Ectodermal cell (in vitro differentiated cells): ENCODE data around the gene HOXB6.

Source experiments
- H3K27ac ChIP-seq: 2 replicates; pipeline ENCODE4 v1.7.0; 2013; ENCODE audit warnings: mild to moderate bottlenecking, low read depth, low read length; ENCODE audit not compliant: insufficient read depth, poor library complexity, severe bottlenecking
- H3K27me3 ChIP-seq: 2 replicates; pipeline ENCODE4 v1.7.0; 2013; ENCODE audit warnings: mild to moderate bottlenecking, low read length; ENCODE audit not compliant: insufficient read depth, control insufficient read depth, poor library complexity, severe bottlenecking
- H3K36me3 ChIP-seq: one replicate; pipeline ENCODE4 v1.7.0; 2013; ENCODE audit warnings: low read length; ENCODE audit not compliant: control insufficient read depth, insufficient read depth
- H3K4me1 ChIP-seq: one replicate; pipeline ENCODE4 v1.7.0; 2013; ENCODE audit warnings: low read length; ENCODE audit not compliant: control insufficient read depth, insufficient read depth
- H3K4me3 ChIP-seq: 2 replicates; pipeline ENCODE4 v1.7.0; 2013; ENCODE audit warnings: low read depth, low read length, control low read depth; ENCODE audit not compliant: insufficient read depth
- H3K9me3 ChIP-seq: 2 replicates; pipeline ENCODE4 v1.7.0; 2013; ENCODE audit warnings: mild to moderate bottlenecking, low read length, moderate library complexity; ENCODE audit not compliant: control insufficient read depth
- WGBS, 2 experiments: methylation state at CpG; one replicate each; pipeline ENCODE4 v1.1.7; 2013; ENCODE audit warnings: missing lambda C conversion rate in 2 of 2; 5-methylcytosine and 5-hydroxymethylcytosine counted together

HOXB6 gene

GRCh38 chr17:48613862-48614694 lies 9.3 kb upstream of the HOXB6 start:
- no peak overlapping the region for H3K27ac ChIP-seq

GRCh38 chr17:48612854-48613691 lies 8.3 kb upstream of the HOXB6 start:
- Histone ChIP-seq H3K27ac (no peak overlapping the region), H3K9me3 (no peaks in the 10 kb centered on the region), H3K4me3 (no peak overlapping the region), H3K27me3 (peaks cover 100% of the 10 kb centered on the region), H3K36me3 (no peaks in the 10 kb centered on the region), H3K4me1 (peaks cover 7% of the 10 kb centered on the region)
- 1% methylated on average over 67 of the region's 67 CpGs for WGBS, 2 experiments

More at GRCh38 chr17:48613862-48614694, 9.3 kb upstream of the HOXB6 start:
- Histone ChIP-seq H3K4me3 (no peak overlapping the region), H3K27me3 (peaks cover 100% of the 10 kb centered on the region), H3K9me3 (no peaks in the 10 kb centered on the region), H3K36me3 (no peaks in the 10 kb centered on the region), H3K4me1 (peaks cover 7% of the 10 kb centered on the region)
- WGBS, 2 experiments = 2 to 3% methylated on average over 54 of the region's 55 CpGs

GRCh38 chr17:48612456-48612853 lies 7.7 kb upstream of the HOXB6 start:
- no peak overlapping the region for H3K4me3 ChIP-seq
- peaks cover 7% of the 10 kb centered on the region for H3K4me1 ChIP-seq
- peaks cover 100% of the 10 kb centered on the region for H3K27me3 ChIP-seq
- no peak overlapping the region for H3K27ac ChIP-seq
- H3K9me3 ChIP-seq = no peaks in the 10 kb centered on the region
- WGBS, 2 experiments = 1% methylated on average over 15 of the region's 15 CpGs
- H3K36me3 ChIP-seq = no peaks in the 10 kb centered on the region

GRCh38 chr17:48611681-48612455 lies 7.1 kb upstream of the HOXB6 start:
- no peak overlapping the region for H3K4me3 ChIP-seq
- peaks cover 7% of the 10 kb centered on the region for H3K4me1 ChIP-seq
- H3K9me3 ChIP-seq = no peaks in the 10 kb centered on the region
- 1 to 2% methylated on average over 36 of the region's 36 CpGs for WGBS, 2 experiments
- H3K27ac ChIP-seq = no peak overlapping the region
- H3K36me3 ChIP-seq = no peaks in the 10 kb centered on the region
- peaks cover 100% of the 10 kb centered on the region for H3K27me3 ChIP-seq

GRCh38 chr17:48611213-48611612 lies 6.4 kb upstream of the HOXB6 start:
- no peaks in the 10 kb centered on the region for H3K9me3 ChIP-seq
- H3K4me3 ChIP-seq = no peak overlapping the region
- WGBS, 2 experiments = 7 to 10% methylated on average over 22 of the region's 22 CpGs

GRCh38 chr17:48610282-48611211 lies 5.8 kb upstream of the HOXB6 start, which contains the start of gene HOXB7:
Gene HOXB7 (minus strand): TSS chr17:48611017. CDS start chr17:48610918, 99 bp downstream.
- no peak within 1 kb of the TSS for H3K4me3 ChIP-seq

More at GRCh38 chr17:48611213-48611612, 6.4 kb upstream of the HOXB6 start:
- H3K27me3 ChIP-seq = peaks cover 100% of the 10 kb centered on the region
- no peaks in the 10 kb centered on the region for H3K36me3 ChIP-seq
- peaks cover 7% of the 10 kb centered on the region for H3K4me1 ChIP-seq
- no peak overlapping the region for H3K27ac ChIP-seq

GRCh38 chr17:48609759-48610281 lies 5.0 kb upstream of the HOXB6 start:
- H3K27me3 ChIP-seq = peaks cover 100% of the 10 kb centered on the region
- WGBS, 2 experiments = 1% methylated on average over 11 to 13 of the region's 15 CpGs
- H3K27ac ChIP-seq = no peak overlapping the region
- H3K4me1 ChIP-seq = peaks cover 7% of the 10 kb centered on the region
- no peak overlapping the region for H3K4me3 ChIP-seq
- no peaks in the 10 kb centered on the region for H3K9me3 ChIP-seq
- no peaks in the 10 kb centered on the region for H3K36me3 ChIP-seq

More at GRCh38 chr17:48610282-48611211, 5.8 kb upstream of the HOXB6 start, which contains the start of gene HOXB7:
- H3K36me3 ChIP-seq = no peaks in the 10 kb centered on the region
- H3K27me3 ChIP-seq = peaks cover 100% of the 10 kb centered on the region
- peaks cover 7% of the 10 kb centered on the region for H3K4me1 ChIP-seq
- no peak within 1 kb of the TSS for H3K27ac ChIP-seq
- no peaks in the 10 kb centered on the region for H3K9me3 ChIP-seq
- 3 to 4% methylated on average over 78 to 79 of the region's 79 CpGs for WGBS, 2 experiments

GRCh38 chr17:48609033-48609432 lies 4.2 kb upstream of the HOXB6 start:
- H3K27me3 ChIP-seq = peaks cover 100% of the 10 kb centered on the region
- no peak overlapping the region for H3K27ac ChIP-seq
- H3K4me3 ChIP-seq = no peak overlapping the region

GRCh38 chr17:48608494-48608834 lies 3.7 kb upstream of the HOXB6 start:
- Histone ChIP-seq H3K27me3 (peaks cover 100% of the 10 kb centered on the region), H3K4me3 (no peak overlapping the region), H3K36me3 (no peaks in the 10 kb centered on the region), H3K27ac (no peak overlapping the region), H3K4me1 (peaks cover 7% of the 10 kb centered on the region), H3K9me3 (no peaks in the 10 kb centered on the region)
- 42% methylated on average over 1 of the region's 1 CpG for WGBS, 2 experiments

More at GRCh38 chr17:48609033-48609432, 4.2 kb upstream of the HOXB6 start:
- Histone ChIP-seq H3K36me3 (no peaks in the 10 kb centered on the region), H3K9me3 (no peaks in the 10 kb centered on the region), H3K4me1 (peaks cover 7% of the 10 kb centered on the region)
